ENCODE data around the gene FAT1. TPM values are rescaled to one million over a fixed set of nuclear protein-coding genes. Genes with fewer than 3 reads are reported as not detected.

The FAT1 gene
- polyA plus RNA-seq, 1 experiment = 422 TPM

- no peak overlapping the region for H3K27ac ChIP-seq (ENCODE audit: low read depth, low read length)
- no peaks in the 10 kb centered on the region for H3K27me3 ChIP-seq (ENCODE audit: control insufficient read depth, insufficient read depth, low read length)
- no peak overlapping the region for H3K4me3 ChIP-seq (ENCODE audit: low read depth, low read length)
- H3K9me3 ChIP-seq (ENCODE audit: control insufficient read depth, insufficient read depth, low read length) = peaks cover 2% of the 10 kb centered on the region
- ChIA-PET CTCF (interaction anchor here (1.3 to 1.8 kb wide), 2 partner anchors 16 to 116 kb away, joined by 3 to 5 read pairs; no protein-coding TSS in a partner anchor), POLR2A (no interaction called here)
- DNase-seq (ENCODE audit: low read depth, low spot score) = no peak
- TF ChIP-seq, protein P1, sequence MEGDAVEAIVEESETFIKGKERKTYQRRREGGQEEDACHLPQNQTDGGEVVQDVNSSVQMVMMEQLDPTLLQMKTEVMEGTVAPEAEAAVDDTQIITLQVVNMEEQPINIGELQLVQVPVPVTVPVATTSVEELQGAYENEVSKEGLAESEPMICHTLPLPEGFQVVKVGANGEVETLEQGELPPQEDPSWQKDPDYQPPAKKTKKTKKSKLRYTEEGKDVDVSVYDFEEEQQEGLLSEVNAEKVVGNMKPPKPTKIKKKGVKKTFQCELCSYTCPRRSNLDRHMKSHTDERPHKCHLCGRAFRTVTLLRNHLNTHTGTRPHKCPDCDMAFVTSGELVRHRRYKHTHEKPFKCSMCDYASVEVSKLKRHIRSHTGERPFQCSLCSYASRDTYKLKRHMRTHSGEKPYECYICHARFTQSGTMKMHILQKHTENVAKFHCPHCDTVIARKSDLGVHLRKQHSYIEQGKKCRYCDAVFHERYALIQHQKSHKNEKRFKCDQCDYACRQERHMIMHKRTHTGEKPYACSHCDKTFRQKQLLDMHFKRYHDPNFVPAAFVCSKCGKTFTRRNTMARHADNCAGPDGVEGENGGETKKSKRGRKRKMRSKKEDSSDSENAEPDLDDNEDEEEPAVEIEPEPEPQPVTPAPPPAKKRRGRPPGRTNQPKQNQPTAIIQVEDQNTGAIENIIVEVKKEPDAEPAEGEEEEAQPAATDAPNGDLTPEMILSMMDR (IDR thresholded peaks at IDR 0.05; ENCODE audit: low read depth, low read length) = no peak
Measured at GRCh38 chr4:186703510-186703909, 20.1 kb downstream of the FAT1 start.

GRCh38 chr4:186702940-186703339, 20.7 kb downstream of the FAT1 start:
- Histone ChIP-seq H3K27ac (ENCODE audit: low read depth, low read length) (no peak overlapping the region), H3K27me3 (ENCODE audit: control insufficient read depth, insufficient read depth, low read length) (no peaks in the 10 kb centered on the region), H3K4me3 (ENCODE audit: low read depth, low read length) (no peak overlapping the region), H3K9me3 (ENCODE audit: control insufficient read depth, insufficient read depth, low read length) (peaks cover 6% of the 10 kb centered on the region)
- DNase-seq (ENCODE audit: low read depth, low spot score) = no peak
- ChIA-PET CTCF (interaction anchor here (1.3 to 1.8 kb wide), 2 partner anchors 17 to 116 kb away, joined by 3 to 5 read pairs; no protein-coding TSS in a partner anchor), POLR2A (no interaction called here)
- TF ChIP-seq, protein P1 (IDR thresholded peaks at IDR 0.05; ENCODE audit: low read depth, low read length) = no peak

DNA sequence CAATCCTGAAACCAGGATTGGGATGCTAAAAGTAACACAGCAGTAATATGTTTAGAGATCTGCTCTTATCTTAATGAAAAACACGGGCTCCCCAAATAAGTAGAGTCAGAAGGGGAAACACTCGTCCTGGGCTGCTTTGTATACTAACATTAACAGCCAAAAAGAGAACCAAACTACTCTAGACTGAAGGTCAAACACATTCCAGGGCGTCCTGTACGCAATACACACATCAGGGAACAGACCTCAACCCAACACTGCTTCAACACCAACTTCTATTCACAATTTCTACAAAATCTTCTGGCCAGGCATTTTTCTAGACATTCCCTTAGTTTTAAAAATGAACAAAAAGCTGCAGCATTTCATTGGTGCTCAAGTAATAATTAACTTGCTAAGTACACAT, 21.4 kb downstream of the FAT1 start:
- ChIA-PET CTCF (no interaction called here), POLR2A (no interaction called here)
- Histone ChIP-seq H3K4me3 (ENCODE audit: low read depth, low read length) (no peak overlapping the region), H3K27me3 (ENCODE audit: control insufficient read depth, insufficient read depth, low read length) (no peaks in the 10 kb centered on the region), H3K27ac (ENCODE audit: low read depth, low read length) (no peak overlapping the region), H3K9me3 (ENCODE audit: control insufficient read depth, insufficient read depth, low read length) (peaks cover 6% of the 10 kb centered on the region)
- TF ChIP-seq, protein P1 (IDR thresholded peaks at IDR 0.05; ENCODE audit: low read depth, low read length) = no peak
- no peak for DNase-seq (ENCODE audit: low read depth, low spot score)

DNA sequence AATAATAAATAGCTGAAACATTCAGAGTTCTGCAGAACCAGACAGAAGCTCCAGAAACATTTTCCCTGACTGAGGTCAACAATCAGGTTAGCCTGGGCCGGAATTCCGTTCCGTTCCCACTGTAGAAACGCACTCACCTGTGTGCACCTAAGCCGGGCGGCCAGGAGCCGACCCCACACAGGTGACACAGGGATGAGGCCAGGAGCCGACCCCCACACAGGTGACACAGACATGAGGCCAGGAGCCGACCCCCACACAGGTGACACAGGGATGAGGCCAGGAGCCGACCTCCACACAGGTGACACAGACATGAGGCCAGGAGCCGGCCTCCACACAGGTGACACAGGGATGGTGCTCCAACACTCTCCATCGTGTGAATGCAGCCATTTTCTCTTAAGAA, 21.9 kb downstream of the FAT1 start:
- H3K4me3 ChIP-seq (ENCODE audit: low read depth, low read length) = no peak overlapping the region
- TF ChIP-seq, protein P1 (IDR thresholded peaks at IDR 0.05; ENCODE audit: low read depth, low read length) = no peak
- peaks cover 8% of the 10 kb centered on the region for H3K9me3 ChIP-seq (ENCODE audit: control insufficient read depth, insufficient read depth, low read length)
- CTCF ChIA-PET = no interaction called here
- no peak for DNase-seq (ENCODE audit: low read depth, low spot score)
- H3K27ac ChIP-seq (ENCODE audit: low read depth, low read length) = no peak overlapping the region
- POLR2A ChIA-PET = no interaction called here
- no peaks in the 10 kb centered on the region for H3K27me3 ChIP-seq (ENCODE audit: control insufficient read depth, insufficient read depth, low read length)

- Histone ChIP-seq H3K27me3 (ENCODE audit: control insufficient read depth, insufficient read depth, low read length) (no peaks in the 10 kb centered on the region), H3K27ac (ENCODE audit: low read depth, low read length) (no peak overlapping the region), H3K9me3 (ENCODE audit: control insufficient read depth, insufficient read depth, low read length) (peaks cover 8% of the 10 kb centered on the region), H3K4me3 (ENCODE audit: low read depth, low read length) (peak overlapping the region; percentile 22)
- CTCF ChIA-PET = interaction anchor here (2.3 kb wide), 1 partner anchor 32 kb away, joined by 8 read pairs; no protein-coding TSS in a partner anchor
- TF ChIP-seq, protein P1 (IDR thresholded peaks at IDR 0.05; ENCODE audit: low read depth, low read length) = no peak
- POLR2A ChIA-PET = no interaction called here
- DNase-seq (ENCODE audit: low read depth, low spot score) = no peak
Measured at GRCh38 chr4:186701273-186701672, 22.4 kb downstream of the FAT1 start.
